C1 segment of cervical spinal cord (tissue), 14 donors: ENCODE measurements around the gene ATP5F1D.
A peak's percentile ranks its signal among the peaks of the same experiment; 100 is the strongest.

Experiments
- DNase-seq, 14 donors: peaks; one replicate each; lab custom pipeline; 2025; lab: John Stamatoyannopoulos, UW

Gene ATP5F1D

DNA sequence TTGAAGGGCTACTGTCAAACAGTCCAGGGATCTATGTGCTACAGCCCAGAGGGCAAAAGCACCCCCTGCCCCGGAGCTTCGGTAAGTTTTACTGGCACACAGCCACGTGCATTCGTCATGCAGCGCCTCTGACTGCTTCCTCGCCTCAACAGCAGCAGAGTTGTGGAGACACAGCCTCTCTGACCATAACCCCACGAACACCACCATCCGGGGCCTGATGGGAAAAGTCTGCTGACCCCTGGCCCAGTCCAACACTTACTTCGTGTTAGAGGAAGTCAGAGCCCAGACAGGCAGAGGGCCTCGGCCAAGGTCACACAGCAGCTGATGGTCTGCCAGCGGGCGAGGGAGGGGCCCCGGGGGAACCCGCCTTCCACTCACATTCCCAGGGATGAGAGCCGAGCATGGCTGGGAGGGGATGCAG is 8.9 kb upstream of the ATP5F1D start:
- no peak for DNase-seq

GRCh38 chr19:1233115-1233667 is 8.4 kb upstream of the ATP5F1D start:
- no peak for DNase-seq

GRCh38 chr19:1234051-1234954 is 7.2 kb upstream of the ATP5F1D start:
- no peak for DNase-seq

DNA sequence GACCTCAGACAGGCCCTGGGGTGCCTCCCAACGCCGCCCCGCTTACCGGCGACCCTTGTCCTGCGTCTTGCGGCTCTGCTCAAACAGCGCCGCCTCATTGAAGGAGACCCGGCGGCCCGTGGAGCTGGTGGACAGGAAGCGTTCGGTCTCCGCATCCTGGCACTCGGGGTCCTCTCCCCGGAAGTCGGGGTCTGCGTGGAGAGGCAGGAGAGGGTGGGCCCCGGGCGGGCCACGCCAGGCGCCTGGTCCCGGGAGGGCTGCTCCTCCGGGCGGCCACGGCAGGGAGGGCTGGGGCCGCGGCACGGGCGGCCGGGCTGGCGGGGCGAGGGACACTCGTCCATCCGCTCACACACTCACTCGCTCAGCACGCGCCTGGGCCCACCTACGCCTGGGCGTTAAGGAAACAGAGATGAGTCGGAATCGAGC is 6.6 kb upstream of the ATP5F1D start:
- no peak for DNase-seq

DNA sequence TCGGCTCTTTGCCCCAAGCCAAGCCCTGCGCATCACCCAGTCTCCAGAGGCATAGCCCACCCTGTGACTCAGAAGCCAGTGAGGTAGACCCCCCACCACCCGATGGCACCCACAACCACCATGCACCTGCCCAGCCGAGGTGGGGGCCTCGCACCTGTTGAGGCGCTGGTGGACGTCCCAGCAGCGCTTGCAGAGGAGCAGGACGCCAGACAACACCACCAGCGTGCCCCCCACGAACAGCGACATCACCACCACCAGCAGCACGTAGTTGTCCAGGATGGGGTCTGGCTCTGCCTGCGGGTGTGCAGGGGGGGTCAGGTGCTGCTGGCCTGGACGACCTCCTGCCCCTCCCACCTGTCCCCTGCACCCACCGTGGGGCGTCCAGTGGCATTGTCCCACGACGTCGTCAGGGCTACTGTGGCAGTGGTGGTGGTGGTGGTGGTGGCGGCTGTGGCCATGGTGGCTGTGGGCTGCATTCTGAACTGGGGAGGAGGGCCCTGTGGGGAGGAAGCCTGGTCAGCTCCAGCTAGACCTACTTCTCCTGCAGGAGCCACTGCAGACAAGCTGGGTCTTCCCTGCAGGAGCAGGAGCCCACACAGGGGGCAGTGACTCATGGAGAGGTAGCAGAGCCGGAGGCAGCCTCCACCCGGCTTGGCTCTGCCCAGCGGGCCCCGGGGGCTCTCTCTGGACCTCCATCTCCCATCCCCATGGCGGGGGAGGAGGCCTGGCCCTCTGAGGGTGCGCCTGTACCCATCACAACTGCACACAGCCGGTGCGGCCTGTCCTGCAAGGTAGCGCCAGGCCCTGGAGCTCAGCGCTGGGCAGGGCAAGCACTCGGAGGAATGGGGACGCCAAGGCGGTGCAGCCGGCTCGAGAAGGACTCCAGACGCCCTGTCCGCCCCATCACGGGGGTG is 5.7 kb upstream of the ATP5F1D start:
- DNase-seq = no peak

GRCh38 chr19:1236576-1236975 is 5.0 kb upstream of the ATP5F1D start:
- peak in 1 of 14 donors; percentile 12 for DNase-seq

GRCh38 chr19:1237027-1237659 is 4.4 kb upstream of the ATP5F1D start:
- peak in 5 of 14 donors; percentile 13 to 57 (median 35) for DNase-seq

GRCh38 chr19:1237754-1238368 is 3.7 kb upstream of the ATP5F1D start, which contains the start of gene CBARP:
TSS of gene CBARP (minus strand) at chr19:1238005. CDS start at chr19:1236100, 1,905 bp downstream.
- DNase-seq = peak in 5 of 14 donors; percentile 32 to 63 (median 36)

DNA sequence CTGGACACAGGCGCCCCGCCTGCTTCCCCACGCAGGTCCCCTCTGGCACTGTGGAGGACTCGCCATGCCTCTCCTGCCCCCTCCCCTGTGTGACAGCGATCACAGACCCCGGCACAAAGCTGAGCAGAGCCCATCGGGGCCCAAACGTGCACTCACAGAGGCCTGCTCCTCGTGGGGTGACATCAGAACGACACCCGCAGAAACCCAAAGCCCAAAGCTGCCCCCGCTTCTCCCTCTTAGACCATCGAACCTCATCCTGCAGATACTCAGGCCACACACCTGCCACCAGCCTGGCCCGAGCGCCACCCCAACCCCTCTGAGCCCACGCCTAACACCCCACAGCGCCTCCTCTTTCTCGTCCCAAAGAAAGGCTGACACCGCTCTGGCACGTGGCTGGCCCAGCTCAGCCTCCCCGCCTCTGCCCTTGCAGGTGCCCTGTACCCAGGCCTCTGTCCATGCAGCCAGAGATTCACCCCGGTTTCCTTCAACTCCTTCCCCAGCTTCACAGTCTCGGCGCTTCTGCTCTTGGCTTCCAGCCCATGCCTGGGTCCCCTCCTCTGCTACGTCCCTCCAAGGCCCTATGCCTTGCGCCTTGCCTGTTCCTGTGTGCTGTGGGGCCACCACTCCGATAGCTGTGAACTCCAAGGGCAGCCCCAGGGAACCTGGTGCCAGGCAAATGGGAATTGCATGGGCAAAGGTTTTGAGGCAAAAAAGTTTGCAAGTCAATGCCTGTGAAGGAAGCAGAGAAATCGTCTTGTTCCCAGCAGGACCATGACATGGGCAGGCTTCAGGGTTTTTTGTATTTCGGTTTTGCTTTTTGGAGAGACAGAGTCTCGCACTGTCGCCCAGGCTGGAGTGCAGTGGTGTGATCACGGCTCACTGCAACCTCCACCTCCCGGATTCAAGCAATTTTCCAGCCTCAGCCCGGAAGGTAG is 2.9 kb upstream of the ATP5F1D start:
- peak in 5 of 14 donors; percentile 22 to 51 (median 37) for DNase-seq

- peak in 1 of 14 donors; percentile 58 for DNase-seq
Observed at GRCh38 chr19:1239420-1239795, 2.1 kb upstream of the ATP5F1D start.

DNA sequence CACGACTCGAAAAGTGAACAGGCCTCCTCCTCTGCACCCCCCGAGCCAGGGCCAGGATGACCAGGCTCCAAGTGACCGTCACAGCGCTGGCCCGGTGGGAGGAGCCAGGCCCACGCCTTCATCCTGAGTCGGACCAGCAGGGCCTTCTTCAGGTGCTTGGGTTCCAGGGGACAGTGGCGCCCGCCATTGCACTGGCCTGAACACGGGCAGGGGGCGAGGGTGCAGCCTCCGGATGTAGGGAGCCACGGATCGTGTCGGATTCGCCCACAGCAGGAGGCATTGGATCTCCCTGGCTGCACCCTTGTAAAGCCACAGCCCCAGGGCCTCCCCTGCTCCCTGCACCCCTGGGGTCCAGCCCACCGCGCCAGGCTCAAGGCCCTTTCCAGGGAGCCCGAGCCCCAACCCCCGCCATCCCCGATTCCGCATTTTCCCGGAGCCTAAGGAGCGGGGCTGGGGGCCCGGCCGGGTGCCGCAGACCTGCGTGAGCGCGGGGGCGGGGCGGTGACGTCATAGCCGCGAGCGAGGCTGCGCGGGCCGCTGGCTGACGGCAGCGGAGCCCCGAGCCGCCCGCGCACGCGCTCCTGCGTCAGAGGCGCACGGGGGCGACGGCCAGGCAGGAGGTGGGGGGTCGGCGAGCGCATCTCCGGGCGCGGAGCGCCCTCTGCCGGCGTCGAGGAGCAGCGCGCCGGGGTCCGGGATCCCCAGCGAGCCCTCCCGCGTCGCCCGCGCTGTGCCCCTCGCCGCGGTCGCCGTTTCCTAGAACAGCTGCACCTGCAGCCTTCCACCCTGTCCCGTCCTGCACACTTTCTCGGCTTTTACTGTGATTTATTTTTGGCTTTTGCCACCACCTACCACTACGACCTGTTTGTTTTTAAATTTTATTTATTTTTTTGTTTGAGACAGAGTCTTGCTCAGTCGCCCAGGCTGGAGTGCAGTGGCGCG is 1.5 kb upstream of the ATP5F1D start:
- DNase-seq = peak in 13 of 14 donors; percentile 23 to 86 (median 71)

GRCh38 chr19:1240925-1241324 is 626 bp upstream of the ATP5F1D start:
- DNase-seq = no peak

DNA sequence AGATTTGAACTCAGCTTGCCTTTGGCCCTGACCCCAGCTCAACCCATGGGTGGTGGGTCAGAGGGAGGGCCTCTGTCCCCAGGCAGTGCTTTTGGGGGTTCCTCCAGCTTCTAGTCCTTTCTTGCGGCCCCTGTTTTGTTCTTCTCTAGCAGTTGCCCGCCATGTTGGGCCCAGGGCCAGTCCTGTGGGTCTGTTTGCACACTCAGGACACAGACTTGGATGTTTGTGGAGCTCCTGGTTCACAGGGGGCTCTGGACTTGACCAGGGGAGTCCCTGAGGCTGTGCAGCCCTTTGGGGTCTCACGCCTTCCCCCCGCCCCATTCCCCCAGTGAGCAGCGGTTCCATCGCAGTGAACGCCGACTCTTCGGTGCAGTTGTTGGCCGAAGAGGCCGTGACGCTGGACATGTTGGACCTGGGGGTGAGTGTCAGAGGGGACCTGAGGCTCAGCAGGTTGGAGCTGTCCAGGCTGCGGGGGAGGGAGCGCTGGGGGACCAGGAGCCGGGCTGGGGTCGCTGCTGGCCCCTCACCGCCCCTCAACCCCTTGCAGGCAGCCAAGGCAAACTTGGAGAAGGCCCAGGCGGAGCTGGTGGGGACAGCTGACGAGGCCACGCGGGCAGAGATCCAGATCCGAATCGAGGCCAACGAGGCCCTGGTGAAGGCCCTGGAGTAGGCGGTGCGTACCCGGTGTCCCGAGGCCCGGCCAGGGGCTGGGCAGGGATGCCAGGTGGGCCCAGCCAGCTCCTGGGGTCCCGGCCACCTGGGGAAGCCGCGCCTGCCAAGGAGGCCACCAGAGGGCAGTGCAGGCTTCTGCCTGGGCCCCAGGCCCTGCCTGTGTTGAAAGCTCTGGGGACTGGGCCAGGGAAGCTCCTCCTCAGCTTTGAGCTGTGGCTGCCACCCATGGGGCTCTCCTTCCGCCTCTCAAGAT is 2.5 kb downstream of the ATP5F1D start:
- DNase-seq = peak in 12 of 14 donors; percentile 56 to 87 (median 78)

DNA sequence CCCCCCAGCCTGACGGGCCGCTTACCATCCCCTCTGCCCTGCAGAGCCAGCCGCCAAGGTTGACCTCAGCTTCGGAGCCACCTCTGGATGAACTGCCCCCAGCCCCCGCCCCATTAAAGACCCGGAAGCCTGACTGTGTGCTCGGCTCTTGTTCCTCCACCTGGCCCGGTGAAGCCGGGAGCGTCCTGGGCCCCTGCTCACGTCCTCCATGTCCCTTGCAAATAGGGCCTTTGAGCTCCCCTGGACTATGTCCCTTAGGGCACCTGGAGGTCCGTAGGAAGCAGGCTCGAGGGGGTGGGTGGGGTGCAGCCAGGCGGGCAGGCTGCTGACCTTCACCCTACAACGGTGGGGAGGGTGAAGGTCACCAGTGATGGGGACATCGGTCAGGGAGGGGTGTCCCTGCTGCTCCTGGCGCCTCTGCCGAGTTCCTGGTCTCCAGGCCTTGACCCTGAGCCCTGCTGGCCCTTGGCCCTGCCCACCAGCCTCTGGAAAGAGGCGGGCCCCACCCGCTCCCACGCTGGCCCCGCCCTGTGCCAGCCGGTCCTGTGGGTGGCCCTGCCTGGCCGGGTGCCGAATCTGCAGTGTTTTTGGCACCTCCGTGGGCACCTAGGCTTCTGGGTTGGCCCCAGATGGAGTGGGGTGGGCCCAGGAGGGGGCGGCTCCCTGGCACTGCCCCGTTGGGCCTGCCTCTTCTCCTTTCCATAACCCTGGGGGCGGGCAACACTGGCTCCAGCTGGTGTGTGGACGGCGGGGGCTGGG is 3.3 kb downstream of the ATP5F1D start:
- peak in 5 of 14 donors; percentile 32 to 54 (median 48) for DNase-seq

- peak in 4 of 14 donors; percentile 28 to 51 (median 30) for DNase-seq
Observed at GRCh38 chr19:1245494-1246264, 4.1 kb downstream of the ATP5F1D start.
